Gastrocnemius medialis (tissue), 4 donors: ENCODE data around the gene GNG4. TPM values are rescaled to one million over a fixed set of nuclear protein-coding genes. Genes with fewer than 3 reads are reported as not detected.

Source experiments
- ATAC-seq, 2 donors: fragments of 150-250 bp; one replicate each; pipeline ENCODE4 v1.9.1; 2016
- DNase-seq, 2 donors: peaks; one replicate each; pipeline ENCODE4 v3.0.0-alpha.2; 2019
- H3K27ac ChIP-seq, 4 donors: fragments of 200-600 bp; sonication (generic); 1 replicate in 1 of 4; 2 replicates in 3 of 4; pipeline ENCODE4 v1.5.1; 2016 to 2018; ENCODE audit warnings: mild to moderate bottlenecking in 2 of 4, moderate library complexity in 1 of 4
- H3K27me3 ChIP-seq, 3 donors: fragments of 200-600 bp; sonication (generic) in 2 of 3; 1 replicate in 1 of 3; 2 replicates in 2 of 3; pipeline versions ENCODE4 v1.5.1 to v1.6.0; 2016 to 2019; ENCODE audit warnings: mild to moderate bottlenecking in 1 of 3, moderate library complexity in 1 of 3
- H3K36me3 ChIP-seq, 2 donors: fragments of 200-600 bp; sonication (generic) in 1 of 2; one replicate each; pipeline ENCODE4 v1.5.1; 2017 to 2018
- H3K4me1 ChIP-seq, 2 donors: fragments of 200-600 bp; sonication (generic) in 1 of 2; one replicate each; pipeline ENCODE4 v1.5.1; 2016 to 2017; ENCODE audit warnings: mild to moderate bottlenecking in 2 of 2
- H3K4me3 ChIP-seq, 4 donors: fragments of 200-600 bp; sonication (generic) in 3 of 4; 1 replicate in 1 of 4; 2 replicates in 3 of 4; pipeline ENCODE4 v1.5.1; 2016 to 2019; ENCODE audit warnings: mild to moderate bottlenecking in 2 of 4
- H3K9me3 ChIP-seq, 3 donors: fragments of 200-600 bp; sonication (generic) in 2 of 3; 1 replicate in 1 of 3; 2 replicates in 2 of 3; pipeline ENCODE4 v1.5.1; 2016 to 2019
- POLR2A ChIP-seq, 2 donors: fragments of 450-650 bp; IDR thresholded peaks; one replicate each; pipeline ENCODE4 v1.6.1; 2017; ENCODE audit warnings: antibody characterized with exemption in 2 of 2, mild to moderate bottlenecking in 2 of 2, moderate library complexity in 2 of 2
- in situ Hi-C, 4 donors: fragments of 200-750 bp; cut with MboI; loops; one replicate each; pipeline versions ENCODE4 v1.15.0 to v1.8.0; 2017; ENCODE audit warnings: low sequenced_read_pairs in 4 of 4
- intact Hi-C: fragments of 100-400 bp; cut with DNase I; formaldehyde crosslinking; loops from one replicate; pipeline ENCODE4 v1.15.1; 2023; ENCODE audit warnings: low total_unique reads
- total RNA-seq, 4 donors: library from RNA; depleted of rRNA; stranded (reverse); fragments of >200 nt; gene quantifications; one replicate each; pipeline versions ENCODE4 v1.1.0 to v1.2.3, GENCODE V29; 2016
- TF ChIP-seq, protein P1 (sequence below), 5 experiments: fragments of 450-650 bp in 3 of 5; fragments of 200-600 bp in 2 of 5; sonication (generic) in 2 of 5; IDR thresholded peaks in 4 of 5; conservative IDR thresholded peaks in 1 of 5; 1 replicate in 4 of 5; 2 replicates in 1 of 5; pipeline ENCODE4 v1.5.1; 2016 to 2019; ENCODE audit warnings: antibody characterized with exemption in 5 of 5, mild to moderate bottlenecking in 3 of 5, moderate library complexity in 3 of 5

Gene GNG4
- total RNA-seq, 4 donors from 2014 or later: not detected

DNA sequence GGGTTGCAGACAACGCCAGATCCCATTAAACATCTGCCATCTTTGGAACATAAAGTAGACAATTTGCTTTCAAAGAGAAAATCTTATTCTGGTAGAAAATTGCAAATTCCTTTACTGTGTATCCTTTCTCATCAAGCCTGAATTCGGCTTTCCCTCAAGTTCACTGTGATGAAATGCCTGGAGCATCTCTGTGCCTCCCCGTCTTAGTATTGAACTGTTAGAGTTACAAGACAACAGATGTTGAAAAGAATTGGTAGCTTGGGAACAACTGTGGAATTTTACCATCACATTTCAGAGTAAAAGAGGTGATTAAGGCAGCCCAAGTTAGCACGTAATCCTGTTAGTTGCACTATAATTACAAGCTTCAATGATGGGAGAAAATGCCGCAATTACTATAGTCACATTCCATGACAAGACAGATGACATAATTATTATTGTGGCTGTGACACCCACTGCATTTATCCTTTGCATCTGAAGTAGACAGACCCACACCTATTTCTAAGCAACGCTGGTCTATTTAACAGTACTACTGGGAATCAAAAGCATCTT is 90.9 kb downstream of the GNG4 start:
- no peaks in the 10 kb centered on the region for H3K4me1 ChIP-seq
- H3K27ac ChIP-seq: no peak overlapping the region
- intact Hi-C loops (no loop called here), in situ Hi-C loops (no loop called here)
- H3K4me3 ChIP-seq: no peak overlapping the region
- ATAC-seq (no peak), DNase-seq (no peak)
- TF ChIP-seq, protein P1, sequence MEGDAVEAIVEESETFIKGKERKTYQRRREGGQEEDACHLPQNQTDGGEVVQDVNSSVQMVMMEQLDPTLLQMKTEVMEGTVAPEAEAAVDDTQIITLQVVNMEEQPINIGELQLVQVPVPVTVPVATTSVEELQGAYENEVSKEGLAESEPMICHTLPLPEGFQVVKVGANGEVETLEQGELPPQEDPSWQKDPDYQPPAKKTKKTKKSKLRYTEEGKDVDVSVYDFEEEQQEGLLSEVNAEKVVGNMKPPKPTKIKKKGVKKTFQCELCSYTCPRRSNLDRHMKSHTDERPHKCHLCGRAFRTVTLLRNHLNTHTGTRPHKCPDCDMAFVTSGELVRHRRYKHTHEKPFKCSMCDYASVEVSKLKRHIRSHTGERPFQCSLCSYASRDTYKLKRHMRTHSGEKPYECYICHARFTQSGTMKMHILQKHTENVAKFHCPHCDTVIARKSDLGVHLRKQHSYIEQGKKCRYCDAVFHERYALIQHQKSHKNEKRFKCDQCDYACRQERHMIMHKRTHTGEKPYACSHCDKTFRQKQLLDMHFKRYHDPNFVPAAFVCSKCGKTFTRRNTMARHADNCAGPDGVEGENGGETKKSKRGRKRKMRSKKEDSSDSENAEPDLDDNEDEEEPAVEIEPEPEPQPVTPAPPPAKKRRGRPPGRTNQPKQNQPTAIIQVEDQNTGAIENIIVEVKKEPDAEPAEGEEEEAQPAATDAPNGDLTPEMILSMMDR (IDR thresholded peaks at IDR 0.05 in 4 of 5, conservative IDR thresholded peaks at IDR 0.05 in 1 of 5): no peak
- no peak for TF ChIP-seq POLR2A (IDR thresholded peaks at IDR 0.05)
- H3K27me3 ChIP-seq: no peaks in the 10 kb centered on the region
- no peaks in the 10 kb centered on the region for H3K36me3 ChIP-seq
- H3K9me3 ChIP-seq: no peaks in the 10 kb centered on the region

DNA sequence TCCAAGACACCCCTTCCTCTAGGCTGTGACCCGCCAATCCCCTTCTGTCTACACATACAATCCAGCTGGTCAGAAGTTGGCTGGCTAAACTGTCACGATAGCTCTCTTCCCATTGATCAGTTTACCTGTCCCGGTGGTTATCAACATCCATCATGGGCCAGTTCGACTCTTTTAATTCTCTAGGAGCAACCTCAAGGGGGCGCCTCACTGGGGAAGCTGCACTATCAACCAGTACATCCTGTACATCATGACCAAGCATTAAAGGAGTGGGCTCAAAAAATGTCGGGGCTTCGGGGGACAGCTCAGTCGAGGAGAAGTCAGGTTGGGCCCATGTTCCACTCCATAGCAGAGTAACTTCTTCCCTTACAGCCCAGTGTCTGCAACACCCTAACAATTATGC is 92.1 kb downstream of the GNG4 start:
- no peak overlapping the region for H3K4me3 ChIP-seq
- no peak for TF ChIP-seq POLR2A (IDR thresholded peaks at IDR 0.05)
- TF ChIP-seq, protein P1 (IDR thresholded peaks at IDR 0.05 in 4 of 5, conservative IDR thresholded peaks at IDR 0.05 in 1 of 5): no peak
- H3K4me1 ChIP-seq: no peaks in the 10 kb centered on the region
- H3K9me3 ChIP-seq: no peaks in the 10 kb centered on the region
- no peaks in the 10 kb centered on the region for H3K27me3 ChIP-seq
- intact Hi-C loops: no loop called here
- H3K36me3 ChIP-seq: no peaks in the 10 kb centered on the region
- in situ Hi-C loops: no loop called here
- no peak for DNase-seq
- no peak for ATAC-seq
- no peak overlapping the region for H3K27ac ChIP-seq

DNA sequence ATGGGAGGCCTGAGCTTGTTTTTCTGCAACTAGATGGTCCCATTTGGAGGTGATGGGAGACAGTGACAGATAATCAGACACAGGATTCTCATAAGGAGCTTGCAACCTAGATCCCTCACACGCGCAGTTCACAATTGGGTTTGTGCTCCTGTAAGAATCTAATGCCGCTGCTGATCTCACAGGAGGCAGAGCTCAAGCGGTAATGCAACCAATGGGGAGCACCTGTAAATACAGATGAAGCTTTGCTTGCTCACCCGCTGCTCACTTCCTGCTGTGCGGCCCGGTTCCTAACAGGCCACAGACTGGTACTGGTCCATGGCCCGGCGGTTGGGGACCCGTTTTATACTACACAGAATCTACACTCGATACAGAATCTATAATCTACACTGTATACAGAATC is 92.8 kb downstream of the GNG4 start:
- no peak overlapping the region for H3K27ac ChIP-seq
- in situ Hi-C loops (no loop called here), intact Hi-C loops (no loop called here)
- no peaks in the 10 kb centered on the region for H3K4me1 ChIP-seq
- DNase-seq (no peak), ATAC-seq (no peak)
- H3K9me3 ChIP-seq: no peaks in the 10 kb centered on the region
- TF ChIP-seq POLR2A (IDR thresholded peaks at IDR 0.05): no peak
- TF ChIP-seq, protein P1 (IDR thresholded peaks at IDR 0.05 in 4 of 5, conservative IDR thresholded peaks at IDR 0.05 in 1 of 5): no peak
- H3K4me3 ChIP-seq: no peak overlapping the region
- no peaks in the 10 kb centered on the region for H3K27me3 ChIP-seq
- no peaks in the 10 kb centered on the region for H3K36me3 ChIP-seq

DNA sequence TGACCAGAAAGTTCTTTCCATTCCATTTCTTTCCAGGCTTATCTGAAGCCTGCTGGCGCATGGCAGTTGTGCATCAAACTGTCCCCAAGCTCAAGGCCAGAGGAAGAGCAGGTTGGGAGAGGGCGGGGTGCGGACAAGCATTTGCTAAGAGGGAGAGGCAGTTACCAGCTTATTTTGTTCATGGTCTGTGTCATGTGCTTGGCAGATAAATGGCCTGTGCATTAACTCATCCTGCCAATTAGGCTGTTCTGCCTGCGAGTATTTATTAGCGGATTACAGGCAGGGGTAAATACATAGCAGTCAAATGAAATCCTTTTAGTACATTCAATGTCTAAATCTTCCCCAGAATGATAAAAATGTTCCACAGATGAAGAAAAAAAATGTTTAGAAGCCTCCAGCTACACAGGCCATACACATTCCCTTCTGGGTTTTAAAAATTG is 96.5 kb downstream of the GNG4 start:
- Histone ChIP-seq H3K4me3 (no peak overlapping the region), H3K27ac (no peak overlapping the region), H3K4me1 (no peaks in the 10 kb centered on the region), H3K27me3 (no peaks in the 10 kb centered on the region), H3K9me3 (no peaks in the 10 kb centered on the region), H3K36me3 (no peaks in the 10 kb centered on the region)
- no peak for ATAC-seq
- in situ Hi-C loops (no loop called here), intact Hi-C loops (no loop called here)
- no peak for DNase-seq
- no peak for TF ChIP-seq POLR2A (IDR thresholded peaks at IDR 0.05)
- TF ChIP-seq, protein P1 (IDR thresholded peaks at IDR 0.05 in 4 of 5, conservative IDR thresholded peaks at IDR 0.05 in 1 of 5): no peak

DNA sequence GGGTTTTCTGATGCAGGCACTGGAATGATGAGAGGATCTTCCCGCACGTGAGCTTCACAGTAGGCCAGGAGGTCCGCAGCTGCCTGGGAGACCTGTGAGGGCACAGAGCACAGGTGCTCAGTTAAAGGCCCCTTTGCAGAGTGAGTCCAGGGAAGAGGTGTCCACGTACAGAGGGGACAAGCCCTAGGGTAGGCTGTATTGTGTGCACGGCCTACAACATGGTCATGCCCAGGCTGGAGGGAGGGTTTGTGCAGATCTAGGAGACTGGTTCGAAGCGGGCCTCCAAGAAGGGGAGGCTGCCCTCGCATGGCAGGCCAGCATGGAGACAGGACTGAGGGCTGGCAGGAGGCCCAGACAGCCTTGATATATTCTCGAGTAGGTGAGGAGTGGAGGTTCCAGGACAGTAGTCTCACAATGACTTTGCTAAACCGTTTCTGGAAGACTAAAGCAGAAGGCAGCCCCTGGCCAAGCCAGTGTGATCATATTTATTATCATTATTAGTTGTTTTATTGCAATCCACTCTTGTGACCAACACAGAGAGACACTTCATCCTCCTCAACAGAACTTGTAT is 97.4 kb downstream of the GNG4 start:
- Histone ChIP-seq H3K4me1 (no peaks in the 10 kb centered on the region), H3K36me3 (no peaks in the 10 kb centered on the region), H3K27ac (no peak overlapping the region), H3K27me3 (no peaks in the 10 kb centered on the region), H3K9me3 (no peaks in the 10 kb centered on the region), H3K4me3 (no peak overlapping the region)
- intact Hi-C loops: no loop called here
- in situ Hi-C loops: no loop called here
- no peak for ATAC-seq
- no peak for DNase-seq
- TF ChIP-seq, protein P1 (IDR thresholded peaks at IDR 0.05 in 4 of 5, conservative IDR thresholded peaks at IDR 0.05 in 1 of 5): no peak
- TF ChIP-seq POLR2A (IDR thresholded peaks at IDR 0.05): no peak
